Stimulated activated CD8-positive, alpha-beta memory T cell treated with anti-CD3 and anti-CD28 coated beads, Interleukin-15, amount 100 ng/mL, for 1 hour (primary cell): ENCODE results near the gene CTCF.

ENCODE experiments used
- DNase-seq: peaks from one replicate; pipeline ENCODE4 v3.0.0-alpha.2; 2020; ENCODE audit warnings: low read depth

Gene CTCF

GRCh38 chr16:67594956-67595355 is 32.6 kb downstream of the CTCF start:
- no peak for DNase-seq

GRCh38 chr16:67598527-67598926 is 36.2 kb downstream of the CTCF start:
- DNase-seq, result no peak

GRCh38 chr16:67605641-67606040 is 43.3 kb downstream of the CTCF start:
- DNase-seq, result no peak

DNA sequence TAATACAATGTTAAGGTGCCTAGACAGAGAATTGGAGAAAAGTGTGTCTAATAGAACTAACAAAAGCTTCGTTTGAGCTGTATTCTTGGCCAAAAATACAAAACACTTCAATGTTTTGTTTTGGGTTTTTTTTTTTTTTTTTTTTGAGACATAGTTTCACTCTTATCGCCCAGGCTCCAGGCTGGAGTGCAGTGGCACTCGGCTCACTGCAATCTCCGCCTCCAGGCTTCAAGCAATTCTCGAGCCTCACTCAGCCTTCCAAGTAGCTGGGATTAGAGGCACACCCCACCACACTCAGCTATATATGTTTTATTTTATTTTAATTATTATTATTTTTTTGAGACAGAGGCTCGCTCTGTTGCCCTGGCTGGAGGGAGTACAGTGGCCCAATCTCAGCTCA is 44.3 kb downstream of the CTCF start:
- no peak for DNase-seq

DNA sequence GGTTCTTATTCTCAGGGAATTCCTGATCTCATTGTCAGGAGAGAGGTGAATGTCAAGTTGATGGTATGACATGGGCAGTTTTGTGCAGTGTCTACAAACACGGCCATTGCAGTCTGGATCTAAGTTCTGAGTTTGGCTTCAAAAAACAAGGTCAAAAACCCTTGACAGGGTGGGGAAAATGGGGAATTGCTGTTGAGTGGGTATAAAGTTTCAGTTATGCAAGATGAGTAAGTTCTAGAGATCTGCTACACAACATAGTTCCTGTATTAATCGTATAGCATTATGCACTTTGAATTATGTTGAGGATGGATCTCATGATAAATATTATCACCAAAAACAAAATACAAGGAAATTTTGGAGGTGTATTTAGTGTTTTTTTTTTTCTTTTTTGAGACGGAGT is 46.0 kb downstream of the CTCF start:
- no peak for DNase-seq

- no peak for DNase-seq
These were observed 51.5 kb downstream of the CTCF start for GRCh38 chr16:67613808-67614207.

- no peak for DNase-seq
These were observed 65.9 kb downstream of the CTCF start for GRCh38 chr16:67628216-67628615.

- no peak for DNase-seq
These were observed 70.3 kb downstream of the CTCF start for GRCh38 chr16:67632415-67633172.

DNA sequence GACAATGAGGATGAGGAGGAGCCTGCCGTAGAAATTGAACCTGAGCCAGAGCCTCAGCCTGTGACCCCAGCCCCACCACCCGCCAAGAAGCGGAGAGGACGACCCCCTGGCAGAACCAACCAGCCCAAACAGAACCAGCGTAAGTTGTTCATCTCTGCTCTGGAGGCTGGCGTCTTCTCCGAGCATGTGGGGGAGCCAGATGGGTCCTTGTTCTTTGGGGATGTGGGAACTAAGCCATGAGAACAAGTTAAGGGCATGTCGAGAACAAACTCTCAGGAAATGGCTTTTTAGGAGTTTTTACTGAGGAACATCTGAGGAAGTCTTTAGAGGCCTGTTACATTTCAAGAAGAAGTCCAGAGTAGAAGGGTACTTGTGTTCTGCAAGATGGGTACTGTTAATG is 74.4 kb downstream of the CTCF start:
- DNase-seq, result no peak

DNA sequence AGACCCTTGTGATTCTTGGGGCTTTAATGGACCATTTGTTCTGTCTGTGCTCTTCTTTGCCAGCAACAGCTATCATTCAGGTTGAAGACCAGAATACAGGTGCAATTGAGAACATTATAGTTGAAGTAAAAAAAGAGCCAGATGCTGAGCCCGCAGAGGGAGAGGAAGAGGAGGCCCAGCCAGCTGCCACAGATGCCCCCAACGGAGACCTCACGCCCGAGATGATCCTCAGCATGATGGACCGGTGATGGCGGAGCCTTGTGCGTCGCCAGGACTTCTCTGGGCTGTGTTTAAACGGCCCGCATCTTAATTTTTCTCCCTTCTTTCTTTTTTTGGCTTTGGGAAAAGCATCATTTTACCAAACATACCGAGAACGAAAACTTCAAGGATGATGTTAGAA is 75.3 kb downstream of the CTCF start:
- DNase-seq, result no peak

GRCh38 chr16:67641779-67642708 is 79.7 kb downstream of the CTCF start:
- no peak for DNase-seq

GRCh38 chr16:67644038-67644437 is 81.7 kb downstream of the CTCF start:
- DNase-seq, result no peak

DNA sequence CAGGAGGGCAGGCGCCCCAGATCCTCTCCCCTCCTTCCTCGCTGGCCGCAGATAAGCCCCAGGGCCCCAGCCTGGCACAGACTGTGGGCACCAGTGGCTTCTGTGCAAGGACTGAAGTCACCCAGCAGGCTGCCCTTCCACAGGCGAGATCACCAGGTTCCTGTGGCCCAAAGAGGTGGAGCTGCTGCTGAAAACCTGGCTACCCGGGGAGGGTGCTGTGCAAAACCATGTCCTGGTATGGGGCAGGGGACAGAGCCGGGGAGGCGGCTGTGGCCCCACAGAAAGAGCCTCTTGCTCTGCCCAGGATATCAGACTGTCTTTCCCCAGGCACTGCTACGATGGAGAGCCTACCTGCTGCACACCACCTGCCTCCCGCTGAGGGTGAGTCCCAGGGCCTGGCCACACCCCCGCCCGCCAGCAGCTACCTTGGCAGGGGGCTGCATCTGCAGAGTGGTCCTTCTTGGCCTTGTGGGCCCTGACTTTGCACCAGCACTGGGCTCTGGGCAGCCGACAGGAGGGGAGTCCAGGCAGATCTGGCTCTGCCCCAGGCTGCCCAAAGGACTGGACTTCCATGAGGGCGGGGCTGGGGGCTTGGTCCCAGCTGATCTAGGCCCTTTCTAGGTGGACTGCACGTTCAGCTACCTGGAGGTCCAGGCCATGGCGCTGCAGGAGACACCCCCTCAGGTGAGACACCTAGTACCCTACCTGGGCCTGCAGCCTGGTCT is 83.2 kb downstream of the CTCF start:
- no peak for DNase-seq

DNA sequence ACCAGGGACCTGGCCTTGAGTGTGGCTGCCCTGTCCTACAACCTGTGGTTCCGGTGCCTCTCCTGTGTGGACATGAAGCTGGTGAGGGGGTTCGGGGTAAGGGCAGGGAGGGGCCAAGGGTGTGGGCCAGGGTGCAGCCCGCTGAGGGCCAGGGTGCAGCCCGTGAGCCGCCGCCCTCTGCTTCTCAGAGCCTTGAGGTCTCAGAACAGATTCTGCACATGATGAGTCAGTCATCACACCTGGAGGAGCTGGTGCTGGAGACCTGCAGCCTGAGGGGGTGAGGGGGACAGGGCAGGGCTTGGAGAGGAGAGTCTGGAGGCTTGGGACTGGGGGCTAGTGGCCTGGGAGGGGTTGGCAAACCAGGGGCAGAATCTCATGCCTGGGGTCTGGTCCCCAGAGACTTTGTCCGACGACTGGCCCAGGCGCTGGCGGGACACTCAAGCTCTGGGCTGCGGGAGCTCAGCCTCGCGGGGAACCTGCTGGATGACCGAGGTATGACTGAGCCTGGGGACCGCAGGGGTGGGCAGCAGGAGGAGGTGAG is 84.9 kb downstream of the CTCF start:
- no peak for DNase-seq

DNA sequence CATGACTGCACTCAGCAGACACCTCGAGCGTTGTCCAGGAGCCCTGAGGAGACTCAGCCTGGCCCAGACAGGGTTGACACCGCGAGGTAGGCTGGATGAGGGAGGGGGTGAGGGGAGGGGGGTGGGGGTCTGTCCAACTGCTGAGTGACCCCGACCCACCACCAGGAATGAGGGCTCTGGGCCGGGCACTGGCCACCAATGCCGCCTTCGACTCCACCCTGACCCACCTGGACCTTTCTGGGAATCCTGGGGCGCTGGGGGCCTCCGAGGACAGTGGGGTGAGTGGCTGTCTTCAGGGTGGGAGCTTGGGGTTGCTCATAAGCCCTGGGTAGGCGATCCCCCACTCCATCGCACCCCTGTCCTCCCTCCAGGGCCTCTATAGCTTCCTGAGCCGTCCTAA is 85.4 kb downstream of the CTCF start:
- no peak for DNase-seq

GRCh38 chr16:67648088-67648763 is 85.9 kb downstream of the CTCF start:
- no peak for DNase-seq

DNA sequence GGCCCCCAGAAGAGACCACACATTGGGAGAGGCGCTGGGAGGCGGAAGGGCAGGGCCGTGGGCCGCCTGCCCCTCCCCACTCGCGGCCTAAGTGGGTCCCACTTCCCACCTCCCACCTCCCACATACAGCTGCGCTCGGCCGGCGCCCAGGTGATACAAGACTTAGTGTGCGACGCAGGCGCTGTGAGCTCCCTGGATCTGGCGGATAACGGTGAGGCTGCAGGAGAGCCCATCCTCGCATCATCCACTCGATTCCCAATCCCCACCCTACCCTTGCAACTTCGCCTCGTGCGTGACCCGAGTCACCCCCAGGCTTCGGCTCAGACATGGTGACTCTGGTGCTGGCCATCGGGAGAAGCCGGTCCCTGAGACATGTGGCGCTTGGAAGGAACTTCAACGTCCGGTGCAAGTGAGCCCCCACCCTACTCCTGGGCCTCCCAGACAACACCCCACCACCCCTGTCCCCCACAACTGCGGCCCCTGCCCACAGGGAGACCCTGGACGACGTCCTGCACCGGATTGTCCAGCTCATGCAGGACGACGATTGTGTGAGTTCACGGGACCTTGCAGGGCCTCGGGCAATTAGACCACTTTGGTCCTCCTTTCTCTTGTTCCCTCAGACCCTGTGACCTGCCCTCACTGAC is 86.6 kb downstream of the CTCF start:
- no peak for DNase-seq

GRCh38 chr16:67649494-67649931 is 87.2 kb downstream of the CTCF start:
- DNase-seq, result no peak

- DNase-seq, result no peak
These were observed 87.7 kb downstream of the CTCF start for GRCh38 chr16:67650023-67650422.

- no peak for DNase-seq
These were observed 88.7 kb downstream of the CTCF start for GRCh38 chr16:67651039-67651438.

DNA sequence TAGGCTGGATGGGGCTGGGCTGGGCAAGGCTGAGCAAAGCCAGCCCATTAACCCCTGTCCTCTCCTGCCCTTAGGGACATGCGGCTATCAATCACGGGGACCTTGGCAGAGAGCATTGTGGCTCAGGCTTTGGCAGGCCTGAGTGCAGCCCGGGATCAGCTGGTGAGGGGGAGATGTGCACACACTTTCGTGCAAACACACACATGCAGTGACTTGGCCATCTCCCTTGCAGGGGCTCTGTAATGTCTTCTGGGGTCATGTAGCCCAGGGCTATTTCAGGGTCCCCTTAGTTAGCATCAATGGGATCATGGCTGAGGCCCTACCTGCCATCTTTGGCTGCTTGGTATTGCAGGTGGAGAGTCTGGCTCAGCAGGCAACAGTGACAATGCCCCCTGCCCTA is 89.5 kb downstream of the CTCF start:
- no peak for DNase-seq
